GM04504 (cell line): ENCODE data around the gene TC2N.
"Not testable (repeated sequence)": the region's sequence is repeated elsewhere in the genome, so short reads cannot be mapped to it uniquely, and the experiment has no call there.

Experiments
- DNase-seq: peaks from one replicate; pipeline ENCODE4 v3.0.0-alpha.2; 2012; ENCODE audit warnings: low read depth

Gene TC2N

GRCh38 chr14:91888641-91889476 is 21.5 kb upstream of the TC2N start:
- no peak for DNase-seq

GRCh38 chr14:91886961-91887360 is 19.6 kb upstream of the TC2N start:
- DNase-seq: no peak

- DNase-seq: no peak
Measured at GRCh38 chr14:91885839-91886238, 18.5 kb upstream of the TC2N start.

- no peak for DNase-seq
Measured at GRCh38 chr14:91885113-91885712, 17.9 kb upstream of the TC2N start.

- DNase-seq: no peak
Measured at GRCh38 chr14:91884664-91885063, 17.3 kb upstream of the TC2N start.

GRCh38 chr14:91883753-91884152 is 16.4 kb upstream of the TC2N start:
- DNase-seq: no peak

GRCh38 chr14:91882776-91883175 is 15.4 kb upstream of the TC2N start:
- no peak for DNase-seq

- no peak for DNase-seq
Measured at GRCh38 chr14:91882369-91882768, 15.0 kb upstream of the TC2N start.

- no peak for DNase-seq
Measured at GRCh38 chr14:91879196-91879595, 11.9 kb upstream of the TC2N start.

- no peak for DNase-seq
Measured at GRCh38 chr14:91878274-91878673, 10.9 kb upstream of the TC2N start.

GRCh38 chr14:91877376-91877915 is 10.1 kb upstream of the TC2N start:
- no peak for DNase-seq

GRCh38 chr14:91876492-91876891 is 9.2 kb upstream of the TC2N start:
- DNase-seq: no peak

- no peak for DNase-seq
Measured at GRCh38 chr14:91875525-91876286, 8.4 kb upstream of the TC2N start.

- no peak for DNase-seq
Measured at GRCh38 chr14:91873471-91874415, 6.4 kb upstream of the TC2N start.

- no peak for DNase-seq
Measured at GRCh38 chr14:91872517-91873470, 5.5 kb upstream of the TC2N start.

- no peak for DNase-seq
Measured at GRCh38 chr14:91872011-91872501, 4.7 kb upstream of the TC2N start.

GRCh38 chr14:91871401-91871800 is 4.1 kb upstream of the TC2N start:
- not testable (repeated sequence) for DNase-seq

- no peak for DNase-seq
Measured at GRCh38 chr14:91870890-91871289, 3.6 kb upstream of the TC2N start.

- DNase-seq: no peak
Measured at GRCh38 chr14:91870001-91870400, 2.7 kb upstream of the TC2N start.

- no peak for DNase-seq
Measured at GRCh38 chr14:91869556-91869955, 2.2 kb upstream of the TC2N start.
